ENCODE data around the gene CD7.

The CD7 gene

DNA sequence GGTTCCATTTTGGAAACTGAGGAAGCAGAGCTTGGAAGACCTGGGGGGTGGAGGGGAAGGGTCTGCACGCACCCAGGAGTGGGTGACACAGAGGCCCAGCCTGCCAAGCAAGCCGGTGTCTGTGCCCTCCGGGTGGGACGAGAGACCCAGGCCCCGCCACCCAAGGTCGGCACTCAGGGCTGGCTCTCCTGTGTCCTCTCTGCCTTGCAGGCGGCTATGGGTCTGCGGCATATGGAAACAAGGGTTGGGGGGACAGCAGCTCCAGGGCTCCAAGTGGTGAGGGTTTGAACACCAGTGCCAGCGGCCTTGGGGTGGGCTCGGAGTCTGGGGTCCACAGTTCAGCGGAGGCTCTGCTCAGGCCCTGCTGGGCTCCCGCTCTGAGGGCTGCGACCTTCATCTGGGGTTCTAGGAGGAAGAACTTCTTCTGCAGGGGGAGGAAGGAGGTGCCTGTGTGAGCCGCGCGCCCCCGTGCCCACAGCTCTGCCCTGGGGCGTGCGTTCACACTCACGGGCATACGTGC, 4.6 kb upstream of the CD7 start:
- DNase-seq (ENCODE audit: low read depth in 1 of 2, low spot score in 1 of 2): no peak
- in situ Hi-C loops (cut with HindIII; ENCODE audit: low pct_unique_long_range_greater_than_20kb, low sequenced_read_pairs): no loop called here

DNA sequence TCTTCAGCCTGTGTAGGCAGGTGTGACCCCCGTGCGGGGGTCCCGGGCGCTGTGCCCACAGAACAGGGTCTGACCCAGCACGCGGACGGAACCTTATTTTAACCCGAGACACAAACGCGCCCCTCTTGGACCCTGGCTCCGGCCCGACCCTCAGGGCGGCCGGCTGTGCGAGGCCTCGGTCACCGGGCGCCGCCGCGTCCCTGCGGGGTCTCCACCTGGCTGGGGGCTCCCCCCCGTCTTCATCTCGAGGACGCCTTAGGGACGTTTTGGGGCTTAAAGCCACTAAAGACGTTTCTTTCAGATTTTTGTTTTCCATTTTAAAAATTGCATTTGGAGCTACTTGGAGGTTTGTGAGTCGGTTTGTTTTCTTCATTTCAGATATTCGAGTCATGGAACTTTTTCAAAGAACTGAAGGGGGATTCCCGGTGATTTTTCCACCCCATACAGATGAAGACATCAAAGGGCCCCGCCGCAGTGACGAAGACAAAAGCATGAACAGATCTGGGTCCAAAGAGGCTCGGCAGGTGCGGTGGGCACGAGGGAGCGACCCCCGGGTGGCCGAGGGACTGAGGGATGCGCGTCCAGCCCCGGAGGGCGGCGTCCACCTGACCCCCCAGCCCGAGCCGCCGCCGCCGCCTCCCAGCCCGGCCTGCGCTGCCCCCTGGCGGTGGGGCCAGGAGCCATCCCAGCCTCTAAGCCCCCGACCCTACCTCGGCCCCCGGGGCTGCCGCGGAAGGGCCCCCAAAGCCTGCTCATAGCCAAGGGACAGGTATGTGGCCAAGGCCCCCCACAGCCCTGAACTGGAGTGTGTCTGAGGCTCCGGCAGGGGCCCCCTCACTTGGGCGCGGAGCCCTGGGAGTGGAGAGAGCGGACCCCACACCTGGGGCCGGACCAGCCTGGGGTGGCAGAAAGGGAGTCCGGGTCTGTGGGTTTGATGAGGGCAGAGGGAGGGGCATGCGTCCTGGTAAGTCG, 3.8 kb upstream of the CD7 start:
- no peak for TF ChIP-seq JUND (IDR thresholded peaks at IDR 0.05; ENCODE audit: low read depth)
- no peak for DNase-seq (ENCODE audit: low read depth in 1 of 2, low spot score in 1 of 2)
- in situ Hi-C loops (cut with HindIII; ENCODE audit: low pct_unique_long_range_greater_than_20kb, low sequenced_read_pairs): no loop called here

More for the DNA sequence above, 4.6 kb upstream of the CD7 start:
- TF ChIP-seq JUND (IDR thresholded peaks at IDR 0.05; ENCODE audit: low read depth): no peak

DNA sequence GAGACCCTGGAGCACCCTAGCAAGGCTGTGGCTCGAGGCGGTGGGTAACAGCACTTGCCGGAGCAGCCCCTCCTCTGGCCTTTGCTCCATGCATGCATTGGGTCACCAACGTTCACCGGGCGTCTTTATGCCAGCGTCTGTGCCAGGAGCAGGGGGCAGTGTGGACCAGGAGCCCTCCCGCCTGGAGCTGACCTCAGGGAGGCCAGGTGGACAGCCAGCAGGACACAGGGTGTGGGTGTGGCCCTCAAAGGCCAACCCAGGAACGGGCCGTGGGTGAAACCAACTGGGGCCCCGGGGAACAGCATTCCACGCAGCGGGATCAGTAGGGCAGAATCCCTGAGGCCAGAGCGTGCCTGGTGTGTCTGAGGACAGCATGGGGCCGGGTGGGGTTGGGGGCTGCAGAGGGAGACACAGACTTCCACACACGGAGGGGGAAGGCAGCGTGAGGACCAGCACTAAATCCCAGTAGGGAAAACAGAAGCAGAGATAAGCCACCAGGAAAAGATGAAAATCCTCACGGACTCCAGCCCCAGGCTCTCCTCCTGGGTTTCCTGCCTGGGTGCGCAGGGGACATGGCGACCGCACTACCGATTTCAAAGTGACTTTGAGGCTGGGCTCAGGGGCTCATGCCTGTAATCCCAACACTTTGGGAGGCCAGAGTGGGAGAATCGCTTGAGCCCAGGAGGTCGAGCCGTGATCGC, 2.9 kb upstream of the CD7 start:
- no peak for DNase-seq (ENCODE audit: low read depth in 1 of 2, low spot score in 1 of 2)
- TF ChIP-seq JUND (IDR thresholded peaks at IDR 0.05; ENCODE audit: low read depth): no peak
- in situ Hi-C loops (cut with HindIII; ENCODE audit: low pct_unique_long_range_greater_than_20kb, low sequenced_read_pairs): no loop called here

DNA sequence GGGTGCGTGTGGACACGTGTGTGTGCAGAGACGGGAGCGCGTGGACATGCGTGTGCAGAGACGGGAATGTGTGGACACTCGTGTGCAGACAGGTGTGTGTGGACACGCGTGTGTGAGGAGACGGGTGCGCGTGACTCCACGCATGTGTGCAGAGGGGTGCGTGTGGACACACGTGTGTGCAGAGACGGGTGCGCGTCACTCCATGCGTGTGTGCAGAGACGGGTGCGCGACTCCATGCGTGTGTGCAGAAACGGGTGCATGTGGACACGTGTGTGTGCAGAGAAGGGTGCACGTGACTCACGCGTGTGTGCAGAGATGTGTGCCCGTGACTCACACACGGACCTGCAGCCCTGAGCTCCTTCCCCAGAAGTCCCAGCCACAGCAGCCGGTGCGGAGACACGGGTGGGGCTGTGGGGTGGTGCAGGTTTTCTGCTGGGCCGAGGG, 2.2 kb upstream of the CD7 start:
- no peak for DNase-seq (ENCODE audit: low read depth in 1 of 2, low spot score in 1 of 2)
- in situ Hi-C loops (cut with HindIII; ENCODE audit: low pct_unique_long_range_greater_than_20kb, low sequenced_read_pairs): no loop called here
- TF ChIP-seq JUND (IDR thresholded peaks at IDR 0.05; ENCODE audit: low read depth): no peak

DNA sequence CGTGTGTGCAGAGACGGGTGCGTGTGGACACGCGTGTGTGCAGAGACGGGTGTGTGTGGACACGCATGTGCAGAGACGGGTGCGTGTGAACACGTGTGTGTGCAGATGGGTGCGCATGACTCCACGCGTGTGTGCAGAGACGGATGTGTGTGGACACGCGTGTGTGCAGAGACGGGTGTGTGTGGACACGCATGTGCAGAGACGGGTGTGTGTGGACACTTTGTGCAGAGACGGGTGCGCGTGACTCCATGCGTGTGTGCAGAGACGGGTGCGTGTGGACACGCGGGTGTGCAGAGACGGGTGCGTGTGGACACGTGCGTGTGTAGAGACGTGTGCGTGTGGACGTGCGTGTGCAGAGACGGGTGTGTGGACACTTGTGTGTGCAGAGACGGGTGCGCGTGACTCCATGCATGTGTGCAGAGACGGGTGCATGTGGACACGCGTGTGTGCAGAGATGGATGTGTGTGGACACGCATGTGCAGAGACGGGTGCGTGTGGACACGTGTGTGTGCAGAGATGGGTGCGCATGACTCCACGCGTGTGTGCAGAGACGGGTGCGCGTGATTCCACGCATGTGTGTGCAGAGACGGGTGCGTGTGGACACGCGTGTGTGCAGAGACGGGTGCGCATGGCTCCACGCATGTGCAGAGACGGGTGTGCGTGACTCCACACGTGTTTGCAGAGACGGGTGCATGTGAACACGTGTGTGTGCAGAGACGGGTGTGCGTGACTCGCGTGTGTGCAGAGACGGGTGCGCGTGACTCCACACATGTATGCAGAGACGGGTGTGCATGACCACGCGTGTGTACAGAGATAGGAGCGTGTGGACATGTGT, 1.6 kb upstream of the CD7 start:
- in situ Hi-C loops (cut with HindIII; ENCODE audit: low pct_unique_long_range_greater_than_20kb, low sequenced_read_pairs): no loop called here
- DNase-seq (ENCODE audit: low read depth in 1 of 2, low spot score in 1 of 2): no peak
- no peak for TF ChIP-seq JUND (IDR thresholded peaks at IDR 0.05; ENCODE audit: low read depth)

DNA sequence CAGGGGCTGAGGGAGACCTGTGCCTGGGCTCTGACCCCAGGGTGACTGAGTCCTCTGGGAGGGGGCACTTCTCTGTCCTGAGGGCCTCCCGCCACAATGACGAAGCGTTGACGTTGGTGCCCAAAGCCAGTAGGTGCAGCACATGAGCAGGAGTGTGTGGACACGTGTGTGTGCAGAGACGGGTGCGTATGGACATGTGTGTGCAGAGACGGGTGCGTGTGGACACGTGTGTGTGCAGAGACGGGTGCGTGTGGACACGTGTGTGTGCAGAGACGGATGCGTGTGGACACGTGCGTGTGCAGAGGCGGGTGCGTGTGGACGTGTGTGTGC, 726 bp upstream of the CD7 start:
- DNase-seq (ENCODE audit: low read depth in 1 of 2, low spot score in 1 of 2): no peak
- TF ChIP-seq JUND (IDR thresholded peaks at IDR 0.05; ENCODE audit: low read depth): no peak
- in situ Hi-C loops (cut with HindIII; ENCODE audit: low pct_unique_long_range_greater_than_20kb, low sequenced_read_pairs): no loop called here

DNA sequence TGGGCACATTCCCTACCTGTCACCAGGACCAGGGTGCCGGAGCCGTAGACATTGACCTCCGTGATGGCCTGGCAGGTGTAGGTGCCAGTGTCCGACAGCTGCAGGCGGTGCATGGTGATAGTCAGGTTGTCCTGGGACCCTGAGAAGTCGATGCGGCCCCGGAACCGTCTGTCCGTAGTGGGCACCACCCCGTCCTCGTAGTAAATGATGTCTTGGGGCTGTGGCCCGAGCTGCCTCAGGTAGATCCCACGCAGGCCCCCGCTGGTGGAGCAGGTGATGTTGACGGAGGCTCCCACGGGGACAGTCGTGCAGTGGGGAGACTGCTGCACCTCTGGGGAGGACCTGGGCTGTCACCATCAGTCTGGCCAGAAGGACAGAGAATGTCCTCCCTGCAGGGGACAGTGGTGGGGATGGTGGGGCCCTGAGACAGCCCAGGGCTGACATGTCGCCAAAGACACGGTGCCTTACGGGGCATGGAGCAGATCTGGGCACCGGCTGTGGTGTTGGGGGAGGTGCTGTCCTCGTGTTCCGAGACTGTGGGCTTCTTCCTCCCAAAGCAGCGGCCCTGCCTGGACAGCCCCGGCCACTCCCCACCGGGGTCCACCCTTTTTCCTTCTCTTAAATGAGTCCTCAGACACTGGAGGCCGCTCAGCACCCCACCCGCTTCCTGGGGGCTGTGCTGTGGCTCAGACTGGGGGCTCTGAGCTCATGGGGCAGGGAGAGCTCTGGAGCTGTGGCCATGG, 586 bp downstream of the CD7 start:
- in situ Hi-C loops (cut with HindIII; ENCODE audit: low pct_unique_long_range_greater_than_20kb, low sequenced_read_pairs): no loop called here
- TF ChIP-seq JUND (IDR thresholded peaks at IDR 0.05; ENCODE audit: low read depth): no peak

DNA sequence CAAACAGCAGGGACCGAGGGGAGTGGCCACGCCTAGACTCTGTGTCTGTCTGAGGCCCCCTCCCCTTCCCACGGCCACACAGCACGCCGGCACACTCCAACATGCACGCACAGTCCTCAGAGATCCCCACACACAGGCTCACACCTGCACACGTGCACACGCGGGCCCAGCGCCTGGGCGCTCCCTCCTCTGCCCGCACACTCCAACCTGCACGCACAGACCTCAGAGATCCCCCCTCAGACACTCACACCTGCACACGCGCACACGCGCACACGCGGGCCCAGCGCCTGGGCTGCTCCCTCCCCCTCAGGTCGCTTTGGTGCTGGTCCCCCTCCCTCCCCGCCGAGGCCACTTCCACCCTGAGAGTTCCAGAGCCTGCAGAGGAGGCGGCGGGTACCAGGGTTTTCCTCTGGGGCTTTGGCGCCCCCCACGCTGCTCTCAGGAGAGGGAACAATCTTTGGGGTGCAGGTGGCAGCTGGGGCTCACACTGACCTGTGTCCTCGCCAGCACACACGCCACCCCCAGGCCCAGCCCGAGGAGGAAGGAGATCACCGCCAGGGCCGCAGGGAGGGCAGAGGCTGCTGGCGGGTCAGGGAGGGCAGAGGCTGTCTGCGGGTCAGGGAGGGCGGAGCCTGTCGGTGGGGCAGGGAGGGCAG, 1.6 kb downstream of the CD7 start:
- in situ Hi-C loops (cut with HindIII; ENCODE audit: low pct_unique_long_range_greater_than_20kb, low sequenced_read_pairs): no loop called here
- no peak for TF ChIP-seq JUND (IDR thresholded peaks at IDR 0.05; ENCODE audit: low read depth)
- no peak for DNase-seq (ENCODE audit: low read depth in 1 of 2, low spot score in 1 of 2)

More for the DNA sequence above, 586 bp downstream of the CD7 start:
- no peak for DNase-seq (ENCODE audit: low read depth in 1 of 2, low spot score in 1 of 2)

DNA sequence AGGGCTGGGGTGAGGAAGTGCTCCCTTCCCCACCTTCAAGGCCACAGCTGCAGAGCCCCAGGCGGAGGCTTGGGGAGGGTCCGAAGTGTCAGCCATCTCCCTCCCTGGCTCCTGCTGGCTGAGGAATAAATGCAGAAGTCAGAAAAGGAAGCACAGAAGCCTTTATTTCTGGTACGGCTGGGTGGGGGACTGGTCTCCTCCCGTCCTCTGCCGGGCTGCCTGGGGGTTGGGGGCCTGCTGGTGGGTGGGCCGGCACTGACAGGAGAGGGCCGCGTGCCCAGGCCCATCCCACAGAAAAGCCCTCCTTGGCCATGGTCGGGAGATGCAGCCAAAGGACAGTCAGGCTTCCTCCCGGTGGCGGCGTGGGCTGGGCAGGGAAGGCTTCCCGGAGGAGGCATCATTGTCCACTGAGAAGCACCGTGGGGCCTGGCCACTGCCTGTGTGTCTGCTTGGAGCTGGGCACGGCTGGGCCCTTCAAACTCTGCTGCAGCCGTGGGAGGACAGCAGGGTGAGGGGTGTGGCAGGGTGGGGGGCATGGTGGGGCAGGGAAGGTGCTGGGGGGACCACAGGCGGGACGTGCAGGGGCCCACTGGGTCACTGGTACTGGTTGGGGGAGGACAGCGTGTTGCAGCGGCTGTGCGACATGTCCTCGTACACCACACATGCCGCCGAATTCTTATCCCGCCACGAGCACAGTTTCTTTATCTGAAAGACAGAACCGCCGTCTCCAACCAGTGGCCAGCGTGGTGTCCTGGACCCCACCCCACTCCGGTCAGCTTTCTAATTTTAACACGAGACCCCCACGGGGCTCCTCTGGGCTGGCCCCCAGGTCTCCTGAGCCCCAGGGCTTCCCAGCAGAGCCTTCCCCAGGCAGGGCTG, 2.4 kb downstream of the CD7 start:
- in situ Hi-C loops (cut with HindIII; ENCODE audit: low pct_unique_long_range_greater_than_20kb, low sequenced_read_pairs): no loop called here
- no peak for DNase-seq (ENCODE audit: low read depth in 1 of 2, low spot score in 1 of 2)
- no peak for TF ChIP-seq JUND (IDR thresholded peaks at IDR 0.05; ENCODE audit: low read depth)

DNA sequence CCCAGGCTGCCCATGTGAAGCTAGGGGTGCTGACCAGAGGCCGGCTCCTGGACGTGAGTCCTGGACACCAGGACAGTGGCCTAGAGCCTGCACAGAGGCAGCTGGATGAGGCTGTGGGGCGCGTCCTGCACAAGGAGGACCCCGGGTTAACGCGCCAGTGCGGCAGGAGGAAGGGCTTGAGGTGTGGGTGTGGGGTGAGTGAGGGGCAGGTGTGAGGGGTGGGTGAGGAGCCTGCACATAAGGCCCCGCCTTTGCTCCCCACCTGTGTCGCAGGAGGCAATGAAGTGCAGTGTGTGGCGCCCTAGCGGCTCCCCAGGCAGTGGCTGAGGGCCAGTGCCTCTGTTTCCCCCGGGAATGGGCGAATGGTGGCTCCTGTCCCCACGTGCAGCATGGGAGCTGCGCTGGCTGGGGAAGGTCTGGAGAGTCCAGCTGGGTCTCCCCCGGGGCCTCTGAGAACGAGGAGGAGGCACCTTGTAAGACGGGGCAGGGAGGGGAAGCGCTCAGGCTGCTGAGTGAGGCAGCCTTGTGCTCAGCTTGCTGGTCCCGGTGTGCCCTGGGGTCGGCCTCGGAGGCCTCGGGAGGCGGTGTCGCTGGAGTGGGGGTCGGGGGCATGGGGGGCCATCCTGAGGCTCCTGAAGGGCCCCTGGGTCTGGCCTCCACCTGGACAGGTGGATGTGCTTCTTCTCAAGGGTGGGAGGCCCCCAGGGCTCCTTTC, 3.2 kb downstream of the CD7 start:
- no peak for DNase-seq (ENCODE audit: low read depth in 1 of 2, low spot score in 1 of 2)
- in situ Hi-C loops (cut with HindIII; ENCODE audit: low pct_unique_long_range_greater_than_20kb, low sequenced_read_pairs): no loop called here
- no peak for TF ChIP-seq JUND (IDR thresholded peaks at IDR 0.05; ENCODE audit: low read depth)
